IPS-20b (cell line): ENCODE data around the gene TMEM174.
A peak's percentile ranks its signal among the peaks of the same experiment; 100 is the strongest.

Experiments
- H3K27ac ChIP-seq: one replicate; pipeline ENCODE4 v1.5.1; 2013; ENCODE audit warnings: low read length
- H3K27me3 ChIP-seq: 2 replicates; pipeline ENCODE4 v1.6.1; 2013; ENCODE audit warnings: mild to moderate bottlenecking, low read length, inconsistent platforms; ENCODE audit not compliant: insufficient read depth
- H3K36me3 ChIP-seq: 2 replicates; pipeline ENCODE4 v1.6.1; 2013; ENCODE audit warnings: low read depth, mild to moderate bottlenecking, inconsistent platforms, low read length, moderate library complexity; ENCODE audit not compliant: insufficient read depth
- H3K4me1 ChIP-seq: 2 replicates; pipeline ENCODE4 v1.6.1; 2013; ENCODE audit warnings: mild to moderate bottlenecking, control low read depth, inconsistent platforms, low read length, moderate library complexity; ENCODE audit not compliant: insufficient read depth
- H3K4me3 ChIP-seq: 2 replicates; pipeline ENCODE4 v1.5.1; 2013; ENCODE audit warnings: mild to moderate bottlenecking, low read length, inconsistent platforms
- H3K9ac ChIP-seq: 2 replicates; pipeline ENCODE4 v1.6.1; 2013; ENCODE audit warnings: low read depth, mild to moderate bottlenecking, inconsistent platforms, low read length, moderate library complexity
- H3K9me3 ChIP-seq: 2 replicates; pipeline ENCODE4 v1.6.1; 2013; ENCODE audit warnings: mild to moderate bottlenecking, low read depth, low read length, inconsistent platforms; ENCODE audit not compliant: insufficient read depth

The TMEM174 gene

GRCh38 chr5:73182307-73182706 lies 9.3 kb downstream of the TMEM174 start:
- H3K9ac ChIP-seq, result no peak overlapping the region
- H3K27ac ChIP-seq, result no peak overlapping the region
- no peaks in the 10 kb centered on the region for H3K4me1 ChIP-seq
- no peaks in the 10 kb centered on the region for H3K36me3 ChIP-seq
- H3K4me3 ChIP-seq, result no peak overlapping the region
- peaks cover 4% of the 10 kb centered on the region; the same call in 1 of the 2 replicates for H3K9me3 ChIP-seq
- H3K27me3 ChIP-seq, result no peaks in the 10 kb centered on the region

DNA sequence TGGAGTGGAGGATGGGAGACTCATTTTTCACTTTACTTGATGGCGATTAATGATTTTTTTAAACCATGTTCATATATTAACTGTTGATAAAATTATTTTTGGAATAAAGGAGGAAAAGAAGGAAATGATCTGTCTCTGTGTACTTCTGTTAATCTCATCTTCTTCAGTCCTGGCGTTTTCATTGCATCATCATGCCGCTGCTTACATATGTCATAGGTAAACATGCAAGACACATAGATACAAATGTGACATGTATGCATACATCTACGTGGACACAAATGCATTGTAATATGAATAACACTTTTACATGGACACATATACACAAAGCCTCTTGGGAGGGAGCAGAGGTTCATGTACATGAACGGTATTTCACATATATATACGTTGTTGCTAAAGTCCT lies 10.0 kb downstream of the TMEM174 start:
- H3K27ac ChIP-seq, result no peak overlapping the region
- no peaks in the 10 kb centered on the region for H3K4me1 ChIP-seq
- no peaks in the 10 kb centered on the region for H3K36me3 ChIP-seq
- no peaks in the 10 kb centered on the region for H3K27me3 ChIP-seq
- H3K4me3 ChIP-seq, result no peak overlapping the region
- H3K9me3 ChIP-seq, result peaks cover 4% of the 10 kb centered on the region; the same call in 1 of the 2 replicates
- no peak overlapping the region for H3K9ac ChIP-seq

DNA sequence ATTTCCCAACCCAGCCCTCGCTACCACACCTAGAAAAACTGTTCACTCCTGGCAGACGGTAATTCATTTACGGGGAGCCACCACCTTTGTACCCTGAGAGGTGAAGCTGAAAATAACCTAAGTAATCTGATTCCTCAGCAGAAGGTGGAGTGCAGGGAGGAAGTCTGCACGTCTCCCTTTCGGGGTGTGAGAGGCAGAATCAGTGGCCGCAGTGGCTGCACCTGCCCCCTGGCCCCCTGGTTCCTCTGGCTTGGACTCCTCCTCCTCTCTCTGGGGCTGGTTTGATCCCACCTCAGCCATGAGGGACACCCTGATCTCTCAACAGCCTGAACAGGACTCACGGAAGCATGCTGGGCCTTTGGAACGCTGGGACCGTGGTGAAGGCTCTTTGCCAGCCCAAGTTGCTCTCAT lies 10.5 kb downstream of the TMEM174 start:
- Histone ChIP-seq H3K27me3 (no peaks in the 10 kb centered on the region), H3K9ac (no peak overlapping the region), H3K4me1 (no peaks in the 10 kb centered on the region), H3K9me3 (peaks cover 4% of the 10 kb centered on the region; the same call in 1 of the 2 replicates), H3K4me3 (no peak overlapping the region), H3K27ac (no peak overlapping the region), H3K36me3 (no peaks in the 10 kb centered on the region)

DNA sequence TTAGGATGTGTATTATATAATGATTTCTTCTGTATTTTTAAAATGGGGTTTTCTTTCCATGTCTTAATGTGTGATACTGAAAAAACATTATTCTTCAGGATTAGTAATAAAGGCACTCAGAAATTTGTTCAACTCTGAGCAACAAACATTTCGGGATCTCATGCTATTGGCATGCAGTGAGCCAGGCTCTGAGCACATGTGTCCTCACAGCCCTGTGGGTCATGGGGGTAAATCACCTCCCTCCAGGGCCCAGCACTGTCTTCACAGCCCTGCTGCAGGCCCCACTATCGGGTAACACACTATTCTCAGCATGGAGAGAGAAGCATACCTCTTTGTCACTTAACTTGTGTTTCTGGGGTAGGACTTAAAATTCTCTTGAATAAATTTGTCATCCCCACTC lies 14.0 kb downstream of the TMEM174 start:
- H3K4me3 ChIP-seq, result no peak overlapping the region
- H3K36me3 ChIP-seq, result no peaks in the 10 kb centered on the region
- no peaks in the 10 kb centered on the region for H3K27me3 ChIP-seq
- H3K9ac ChIP-seq, result no peak overlapping the region
- no peak overlapping the region for H3K27ac ChIP-seq
- peaks cover 4% of the 10 kb centered on the region; the same call in 1 of the 2 replicates for H3K9me3 ChIP-seq
- peaks cover 4% of the 10 kb centered on the region; the same call in 1 of the 2 replicates for H3K4me1 ChIP-seq

- Histone ChIP-seq H3K4me1 (peaks cover 4% of the 10 kb centered on the region; the same call in 1 of the 2 replicates), H3K27me3 (no peaks in the 10 kb centered on the region), H3K4me3 (no peak overlapping the region), H3K36me3 (no peaks in the 10 kb centered on the region), H3K9me3 (peaks cover 4% of the 10 kb centered on the region; the same call in 1 of the 2 replicates), H3K9ac (no peak overlapping the region), H3K27ac (no peak overlapping the region)
These were observed 16.0 kb downstream of the TMEM174 start for GRCh38 chr5:73188764-73189531.

- H3K9ac ChIP-seq, result peak overlapping the region; percentile 30; the same call in 1 of the 2 replicates
- H3K9me3 ChIP-seq, result peaks cover 4% of the 10 kb centered on the region; the same call in 1 of the 2 replicates
- no peak overlapping the region for H3K4me3 ChIP-seq
- H3K27me3 ChIP-seq, result no peaks in the 10 kb centered on the region
- no peaks in the 10 kb centered on the region for H3K36me3 ChIP-seq
- H3K4me1 ChIP-seq, result peaks cover 4% of the 10 kb centered on the region; the same call in 1 of the 2 replicates
- no peak overlapping the region for H3K27ac ChIP-seq
These were observed 16.9 kb downstream of the TMEM174 start for GRCh38 chr5:73189871-73190376.

DNA sequence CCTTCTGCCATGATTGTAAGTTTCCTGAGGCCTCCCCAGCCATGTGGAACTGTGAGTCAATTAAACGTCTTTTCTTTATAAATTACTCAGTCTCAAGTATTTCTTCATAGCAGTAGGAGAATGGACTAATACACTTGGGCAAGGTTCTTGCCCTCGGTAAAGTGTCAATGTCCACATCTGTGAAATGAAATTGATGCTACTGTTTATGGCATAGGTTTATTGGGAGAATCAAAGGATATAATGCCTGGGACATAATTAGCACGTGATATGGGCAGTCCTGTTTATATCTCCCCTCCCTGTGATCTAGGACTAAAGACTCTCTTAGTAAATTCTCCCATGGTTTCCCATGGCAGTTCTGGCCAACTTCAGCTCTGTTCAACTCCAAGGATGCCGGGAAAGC lies 19.4 kb downstream of the TMEM174 start:
- no peaks in the 10 kb centered on the region for H3K9me3 ChIP-seq
- H3K4me3 ChIP-seq, result no peak overlapping the region
- no peaks in the 10 kb centered on the region for H3K36me3 ChIP-seq
- H3K4me1 ChIP-seq, result peaks cover 4% of the 10 kb centered on the region; the same call in 1 of the 2 replicates
- no peak overlapping the region for H3K9ac ChIP-seq
- H3K27ac ChIP-seq, result no peak overlapping the region
- no peaks in the 10 kb centered on the region for H3K27me3 ChIP-seq

DNA sequence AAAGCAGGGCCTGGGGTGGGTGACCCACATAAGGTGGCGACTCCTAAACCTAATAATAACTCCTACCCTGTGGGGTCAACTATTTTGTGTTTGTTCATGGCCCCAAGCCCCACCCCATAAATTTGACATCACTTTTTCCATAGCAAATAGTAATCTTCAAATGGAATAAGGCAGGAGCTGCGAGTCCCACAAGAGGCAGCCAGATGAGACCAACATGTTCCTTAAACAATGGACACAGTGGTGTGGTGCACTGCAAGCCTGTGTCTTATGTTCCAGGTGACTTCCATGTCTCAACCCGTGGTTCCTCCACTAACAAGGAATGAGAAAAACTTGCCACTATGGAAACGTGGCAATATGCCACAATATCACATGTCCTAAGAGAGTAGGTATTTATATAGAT lies 20.6 kb downstream of the TMEM174 start:
- Histone ChIP-seq H3K36me3 (no peaks in the 10 kb centered on the region), H3K4me3 (no peak overlapping the region), H3K27me3 (no peaks in the 10 kb centered on the region)

GRCh38 chr5:73196201-73196600 lies 23.2 kb downstream of the TMEM174 start:
- H3K9ac ChIP-seq, result no peak overlapping the region
- H3K9me3 ChIP-seq, result no peaks in the 10 kb centered on the region
- H3K36me3 ChIP-seq, result no peaks in the 10 kb centered on the region
- no peaks in the 10 kb centered on the region for H3K4me1 ChIP-seq
- H3K4me3 ChIP-seq, result no peak overlapping the region
- no peak overlapping the region for H3K27ac ChIP-seq
- peaks cover 1% of the 10 kb centered on the region for H3K27me3 ChIP-seq

More for the DNA sequence above, 20.6 kb downstream of the TMEM174 start:
- Histone ChIP-seq H3K4me1 (peaks cover 4% of the 10 kb centered on the region; the same call in 1 of the 2 replicates), H3K27ac (no peak overlapping the region), H3K9ac (no peak overlapping the region), H3K9me3 (no peaks in the 10 kb centered on the region)

DNA sequence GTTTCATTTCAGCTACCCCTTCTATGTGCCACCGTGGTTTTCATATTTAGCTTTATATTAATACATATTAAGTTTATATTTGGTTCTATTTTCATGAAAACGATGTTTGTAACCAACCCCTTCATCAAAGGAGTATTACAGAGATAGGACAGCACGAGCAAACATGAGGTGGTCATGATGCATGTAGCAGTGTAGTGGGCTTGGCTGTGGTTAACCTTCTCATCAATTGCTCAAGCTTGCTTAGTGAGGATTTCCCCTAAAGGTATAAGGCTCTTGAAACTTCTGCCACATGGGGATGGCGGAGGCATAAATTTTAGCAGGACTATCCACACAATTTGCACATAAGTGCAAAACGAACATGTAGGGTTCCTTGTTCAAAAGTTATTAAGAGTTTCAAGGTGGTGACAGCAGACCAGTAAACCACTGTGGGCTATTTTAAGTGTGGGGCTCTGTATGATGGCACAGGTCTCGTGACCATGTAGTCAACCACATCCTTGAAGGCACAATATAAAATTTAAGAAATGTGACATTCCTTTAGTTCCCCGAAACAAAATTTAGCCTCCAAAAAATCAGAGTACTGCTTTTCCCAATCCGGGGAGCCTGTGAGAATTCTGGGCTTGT lies 24.8 kb downstream of the TMEM174 start:
- Histone ChIP-seq H3K4me3 (no peak overlapping the region), H3K36me3 (no peaks in the 10 kb centered on the region), H3K9ac (no peak overlapping the region), H3K4me1 (peaks cover 3% of the 10 kb centered on the region; the same call in 1 of the 2 replicates), H3K27ac (no peak overlapping the region), H3K27me3 (peaks cover 8% of the 10 kb centered on the region), H3K9me3 (no peaks in the 10 kb centered on the region)

- Histone ChIP-seq H3K9ac (no peak overlapping the region), H3K4me3 (no peak overlapping the region), H3K4me1 (peaks cover 3% of the 10 kb centered on the region; the same call in 1 of the 2 replicates), H3K27ac (no peak overlapping the region), H3K27me3 (peaks cover 8% of the 10 kb centered on the region), H3K36me3 (no peaks in the 10 kb centered on the region), H3K9me3 (no peaks in the 10 kb centered on the region)
These were observed 26.0 kb downstream of the TMEM174 start for GRCh38 chr5:73198833-73199592.
